Testis (tissue), 3 donors: Measurements from ENCODE around the gene RPTOR. TPM values are rescaled to one million over a fixed set of nuclear protein-coding genes. Genes with fewer than 3 reads are reported as not detected.

ENCODE experiments used
- DNase-seq: peaks from one replicate; pipeline ENCODE4 v3.0.0-alpha.2; 2019
- H3K27ac ChIP-seq, 2 donors: fragments of 200-600 bp; sonication (generic); one replicate each; pipeline ENCODE4 v1.5.1; 2019
- H3K27me3 ChIP-seq: fragments of 200-600 bp; sonication (generic); one replicate; pipeline ENCODE4 v1.5.1; 2019
- H3K36me3 ChIP-seq: fragments of 200-600 bp; sonication (generic); one replicate; pipeline ENCODE4 v1.5.1; 2017; ENCODE audit warnings: low read depth; ENCODE audit errors: missing control alignments
- H3K4me1 ChIP-seq: fragments of 200-600 bp; sonication (generic); one replicate; pipeline ENCODE4 v1.5.1; 2019
- H3K4me3 ChIP-seq, 2 donors: fragments of 200-600 bp; sonication (generic); one replicate each; pipeline ENCODE4 v1.5.1; 2017 to 2019
- H3K9me3 ChIP-seq: fragments of 200-600 bp; sonication (generic); one replicate; pipeline ENCODE4 v1.5.1; 2017
- CTCF ChIP-seq, 3 experiments: fragments of 450-650 bp in 2 of 3; fragments of 200-600 bp in 1 of 3; sonication (generic) in 1 of 3; IDR thresholded peaks; one replicate each; pipeline ENCODE4 v1.5.1; 2016 to 2019; ENCODE audit warnings: antibody characterized with exemption in 3 of 3, mild to moderate bottlenecking in 2 of 3, moderate library complexity in 1 of 3
- POLR2A ChIP-seq: fragments of 450-650 bp; IDR thresholded peaks from one replicate; pipeline ENCODE4 v1.6.1; 2017; ENCODE audit warnings: antibody characterized with exemption, mild to moderate bottlenecking, moderate library complexity
- WGBS, 2 donors: methylation state at CpG; one replicate each; pipeline ENCODE4 v1.1.5; 2018; 5-methylcytosine and 5-hydroxymethylcytosine counted together
- intact Hi-C: fragments of 100-400 bp; cut with DNase I; formaldehyde crosslinking; loops from one replicate; pipeline ENCODE4 v1.15.1; 2023; ENCODE audit warnings: low total_unique reads
- polyA plus RNA-seq: library from polyadenylated mRNA; stranded (reverse); fragments of 350-450 nt; fragmentation: Illumina TruSeq; extraction: RNeasy Lipid Tissue Mini Kit (QIAGEN cat#74804); gene quantifications from one replicate; pipeline ENCODE4 v1.2.3, GENCODE V29; 2014; ENCODE audit warnings: low read depth, low replicate concordance; ENCODE audit not compliant: insufficient read depth
- total RNA-seq, 2 donors: library from RNA; depleted of rRNA; stranded (reverse); fragments of >200 nt; gene quantifications; one replicate each; pipeline ENCODE4 v1.2.3, GENCODE V29; 2016

The RPTOR gene
- total and polyA plus RNA-seq, 3 donors from 2014 or later, result 21.8 to 68.3 (median 56.6) TPM

- DNase-seq, result no peak
- intact Hi-C loops, result no loop called here
- Histone ChIP-seq H3K27ac (no peak overlapping the region), H3K4me3 (no peak overlapping the region), H3K4me1 (no peaks in the 10 kb centered on the region), H3K36me3 (no peaks in the 10 kb centered on the region), H3K27me3 (no peaks in the 10 kb centered on the region), H3K9me3 (no peaks in the 10 kb centered on the region)
- 89% methylated on average over 12 of the region's 12 CpGs for WGBS, 2 donors
- TF ChIP-seq CTCF (IDR thresholded peaks at IDR 0.05) (no peak), POLR2A (no peak)
Measured at GRCh38 chr17:80614332-80615047, 69.9 kb downstream of the RPTOR start.

- H3K27me3 ChIP-seq, result no peaks in the 10 kb centered on the region
- no peak overlapping the region for H3K4me3 ChIP-seq
- no peaks in the 10 kb centered on the region for H3K36me3 ChIP-seq
- no peak overlapping the region for H3K27ac ChIP-seq
- H3K4me1 ChIP-seq, result no peaks in the 10 kb centered on the region
- TF ChIP-seq CTCF (IDR thresholded peaks at IDR 0.05) (no peak), POLR2A (no peak)
- no peaks in the 10 kb centered on the region for H3K9me3 ChIP-seq
- no peak for DNase-seq
- 92 to 93% methylated on average over 4 of the region's 4 CpGs for WGBS, 2 donors
- intact Hi-C loops, result no loop called here
Measured at GRCh38 chr17:80615376-80615775, 70.7 kb downstream of the RPTOR start.

GRCh38 chr17:80616705-80617104 lies 72.1 kb downstream of the RPTOR start:
- Histone ChIP-seq H3K4me3 (no peak overlapping the region), H3K36me3 (no peaks in the 10 kb centered on the region), H3K9me3 (no peaks in the 10 kb centered on the region), H3K27me3 (no peaks in the 10 kb centered on the region), H3K4me1 (no peaks in the 10 kb centered on the region), H3K27ac (no peak overlapping the region)
- WGBS, 2 donors, result 94 to 97% methylated on average over 6 of the region's 6 CpGs
- no peak for DNase-seq
- intact Hi-C loops, result no loop called here
- TF ChIP-seq POLR2A (no peak), CTCF (IDR thresholded peaks at IDR 0.05) (no peak)

- Histone ChIP-seq H3K27ac (no peak overlapping the region), H3K9me3 (no peaks in the 10 kb centered on the region), H3K4me3 (no peak overlapping the region), H3K4me1 (no peaks in the 10 kb centered on the region), H3K36me3 (no peaks in the 10 kb centered on the region), H3K27me3 (no peaks in the 10 kb centered on the region)
- no peak for TF ChIP-seq CTCF (IDR thresholded peaks at IDR 0.05)
- TF ChIP-seq POLR2A, result no peak
- DNase-seq, result no peak
- intact Hi-C loops, result no loop called here
- 83 to 84% methylated on average over 9 of the region's 9 CpGs for WGBS, 2 donors
Measured at GRCh38 chr17:80618304-80618703, 73.7 kb downstream of the RPTOR start.
